HepG2 (cell line): ENCODE results near the gene NKD1. TPM values are rescaled to one million over a fixed set of nuclear protein-coding genes. Genes with fewer than 3 reads are reported as not detected.

Experiments used
- ASH2L ChIP-seq: fragments of 300-600, 200-600 bp; sonication (generic); IDR thresholded peaks from 2 replicates; pipeline ENCODE4 v1.7.0; 2017; ENCODE audit warnings: low read depth, mild to moderate bottlenecking, moderate library complexity, mixed read lengths, low read length; ENCODE audit not compliant: insufficient read length
- CAMTA2 ChIP-seq: sonication (generic); formaldehyde crosslinking; IDR thresholded peaks from 2 replicates; pipeline ENCODE4 v1.4.0; 2020; ENCODE audit warnings: mild to moderate bottlenecking, missing genetic modification reagents, borderline replicate concordance
- CCAR2 ChIP-seq: fragments of 200-400 bp; formaldehyde crosslinking; optimal IDR thresholded peaks from 2 replicates; pipeline ENCODE3; 2018; ENCODE audit warnings: low read depth, mild to moderate bottlenecking, low read length, moderate library complexity
- CEBPB ChIP-seq: IDR thresholded peaks from 2 replicates; pipeline ENCODE4 v1.6.1; 2011; ENCODE audit warnings: low read depth, low read length, improper control_type of control experiment, borderline replicate concordance
- CENPT ChIP-seq: sonication (generic); formaldehyde crosslinking; IDR thresholded peaks from 2 replicates; pipeline ENCODE4 v1.8.0; 2022; ENCODE audit warnings: low read depth, mild to moderate bottlenecking, moderate library complexity, missing genetic modification reagents
- CTCF ChIP-seq: sonication (generic); formaldehyde crosslinking; IDR thresholded peaks from 2 replicates; pipeline ENCODE4 v1.5.0; 2020; ENCODE audit warnings: mild to moderate bottlenecking, missing genetic modification reagents, moderate library complexity
- KAT2B ChIP-seq: fragments of 150-350 bp; IDR thresholded peaks from 2 replicates; pipeline ENCODE4 v1.6.1; 2014; ENCODE audit warnings: low read depth, low read length, borderline replicate concordance
- MIER3 ChIP-seq: IDR thresholded peaks from 2 replicates; pipeline ENCODE4 v1.6.1; 2016; ENCODE audit warnings: missing compliant biosample characterization, borderline replicate concordance
- NR2C2 ChIP-seq: sonication (generic); formaldehyde crosslinking; IDR thresholded peaks from 2 replicates; pipeline ENCODE4 v1.4.0; 2020; ENCODE audit warnings: missing genetic modification reagents, mild to moderate bottlenecking, moderate library complexity, borderline replicate concordance
- PAWR ChIP-seq: sonication (generic); formaldehyde crosslinking; IDR thresholded peaks from 2 replicates; pipeline ENCODE4 v1.4.0; 2020; ENCODE audit warnings: missing genetic modification reagents, mild to moderate bottlenecking, borderline replicate concordance
- RARG ChIP-seq: sonication (generic); formaldehyde crosslinking; IDR thresholded peaks from 2 replicates; pipeline ENCODE4 v1.4.0; 2020; ENCODE audit warnings: low read depth, mild to moderate bottlenecking, missing genetic modification reagents
- ZFP41 ChIP-seq: sonication (generic); formaldehyde crosslinking; IDR thresholded peaks from 2 replicates; pipeline ENCODE4 v1.4.0; 2020; ENCODE audit warnings: mild to moderate bottlenecking, missing genetic modification reagents, borderline replicate concordance
- ZNF567 ChIP-seq: sonication (generic); formaldehyde crosslinking; IDR thresholded peaks from 2 replicates; pipeline ENCODE4 v1.8.1; 2023; ENCODE audit warnings: mild to moderate bottlenecking, missing genetic modification reagents, borderline replicate concordance
- ZNF619 ChIP-seq: sonication (generic); formaldehyde crosslinking; IDR thresholded peaks from 2 replicates; pipeline ENCODE4 v1.4.0; 2020; ENCODE audit warnings: mild to moderate bottlenecking, missing genetic modification reagents
- ZNF776 ChIP-seq: sonication (generic); formaldehyde crosslinking; IDR thresholded peaks from 2 replicates; pipeline ENCODE4 v1.4.0; 2020; ENCODE audit warnings: mild to moderate bottlenecking, missing genetic modification reagents
- ZNF891 ChIP-seq: sonication (generic); formaldehyde crosslinking; IDR thresholded peaks from 2 replicates; pipeline ENCODE4 v1.5.0; 2020; ENCODE audit warnings: mild to moderate bottlenecking, missing genetic modification reagents
- polyA plus RNA-seq, 8 experiments: library from polyadenylated mRNA; depleted of rRNA in 3 of 8; stranded (reverse) in 7 of 8; unstranded in 1 of 8; fragments of >200 nt; fragmentation: Illumina TruSeq in 4 of 8; extraction: Trizol in 4 of 8; gene quantifications; 2 replicates each; pipeline versions ENCODE4 v1.2.1 to v1.2.3, GENCODE V29; 2011 to 2016; ENCODE audit warnings: low read depth in 4 of 8, missing spikeins in 1 of 8, mixed read lengths in 1 of 8; ENCODE audit not compliant: insufficient read depth in 1 of 8
- total RNA-seq, 5 experiments: library from RNA; depleted of rRNA; stranded (reverse); fragments of >200 nt; fragmentation: Illumina TruSeq; extraction: Trizol; gene quantifications; 2 replicates each; pipeline ENCODE4 v1.2.3, GENCODE V29; 2016; ENCODE audit warnings: low read depth in 1 of 5
- TF ChIP-seq, protein P1 (sequence below): sonication (generic); formaldehyde crosslinking; IDR thresholded peaks from 2 replicates; pipeline ENCODE4 v1.8.0; 2022; ENCODE audit warnings: missing genetic modification reagents, mild to moderate bottlenecking, borderline replicate concordance
- TF ChIP-seq, protein P2 (sequence below): IDR thresholded peaks from 2 replicates; pipeline ENCODE4 v1.6.1; 2016; ENCODE audit warnings: mild to moderate bottlenecking, missing biosample characterization, missing genetic modification reagents
- TF ChIP-seq, protein P3 (sequence below): sonication (generic); formaldehyde crosslinking; IDR thresholded peaks from 2 replicates; pipeline ENCODE4 v1.5.0; 2020; ENCODE audit warnings: missing genetic modification reagents
- TF ChIP-seq, protein P4 (sequence below): sonication (generic); formaldehyde crosslinking; IDR thresholded peaks from 2 replicates; pipeline ENCODE4 v1.4.0; 2020; ENCODE audit warnings: missing genetic modification reagents, borderline replicate concordance

Gene NKD1
- total and polyA plus RNA-seq, 2 of the 13 experiments (the other 11 are each of a cell fraction or from before 2014, with no cell fraction given), result 70.4 to 121 TPM

- TF ChIP-seq PAWR (CRISPR knock-in tag) (no peak), MIER3 (CRISPR knock-in tag) (no peak), CAMTA2 (CRISPR knock-in tag) (0 out of 2 replicates have a peak, but pooled peaks have one; percentile 57), ZNF891 (CRISPR knock-in tag) (0 out of 2 replicates have a peak, but pooled peaks have one; percentile 16), CEBPB (no peak), CCAR2 (no peak), NR2C2 (CRISPR knock-in tag) (no peak), ZNF776 (CRISPR knock-in tag) (no peak), ZNF567 (CRISPR knock-in tag) (no peak), RARG (CRISPR knock-in tag) (no peak), CTCF (CRISPR knock-in tag) (no peak), ZFP41 (CRISPR knock-in tag) (no peak), ASH2L (no peak), KAT2B (no peak), ZNF619 (CRISPR knock-in tag) (no peak), CENPT (no peak)
- TF ChIP-seq, protein P1, sequence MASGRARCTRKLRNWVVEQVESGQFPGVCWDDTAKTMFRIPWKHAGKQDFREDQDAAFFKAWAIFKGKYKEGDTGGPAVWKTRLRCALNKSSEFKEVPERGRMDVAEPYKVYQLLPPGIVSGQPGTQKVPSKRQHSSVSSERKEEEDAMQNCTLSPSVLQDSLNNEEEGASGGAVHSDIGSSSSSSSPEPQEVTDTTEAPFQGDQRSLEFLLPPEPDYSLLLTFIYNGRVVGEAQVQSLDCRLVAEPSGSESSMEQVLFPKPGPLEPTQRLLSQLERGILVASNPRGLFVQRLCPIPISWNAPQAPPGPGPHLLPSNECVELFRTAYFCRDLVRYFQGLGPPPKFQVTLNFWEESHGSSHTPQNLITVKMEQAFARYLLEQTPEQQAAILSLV (CRISPR knock-in tag), result 0 out of 2 replicates have a peak, but pooled peaks have one; percentile 46
- TF ChIP-seq, protein P2, sequence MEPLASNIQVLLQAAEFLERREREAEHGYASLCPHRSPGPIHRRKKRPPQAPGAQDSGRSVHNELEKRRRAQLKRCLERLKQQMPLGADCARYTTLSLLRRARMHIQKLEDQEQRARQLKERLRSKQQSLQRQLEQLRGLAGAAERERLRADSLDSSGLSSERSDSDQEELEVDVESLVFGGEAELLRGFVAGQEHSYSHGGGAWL (CRISPR knock-in tag), result 0 out of 2 replicates have a peak, but pooled peaks have one; percentile 50
- TF ChIP-seq, protein P3, sequence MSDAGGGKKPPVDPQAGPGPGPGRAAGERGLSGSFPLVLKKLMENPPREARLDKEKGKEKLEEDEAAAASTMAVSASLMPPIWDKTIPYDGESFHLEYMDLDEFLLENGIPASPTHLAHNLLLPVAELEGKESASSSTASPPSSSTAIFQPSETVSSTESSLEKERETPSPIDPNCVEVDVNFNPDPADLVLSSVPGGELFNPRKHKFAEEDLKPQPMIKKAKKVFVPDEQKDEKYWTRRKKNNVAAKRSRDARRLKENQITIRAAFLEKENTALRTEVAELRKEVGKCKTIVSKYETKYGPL, result no peak
- TF ChIP-seq, protein P4, sequence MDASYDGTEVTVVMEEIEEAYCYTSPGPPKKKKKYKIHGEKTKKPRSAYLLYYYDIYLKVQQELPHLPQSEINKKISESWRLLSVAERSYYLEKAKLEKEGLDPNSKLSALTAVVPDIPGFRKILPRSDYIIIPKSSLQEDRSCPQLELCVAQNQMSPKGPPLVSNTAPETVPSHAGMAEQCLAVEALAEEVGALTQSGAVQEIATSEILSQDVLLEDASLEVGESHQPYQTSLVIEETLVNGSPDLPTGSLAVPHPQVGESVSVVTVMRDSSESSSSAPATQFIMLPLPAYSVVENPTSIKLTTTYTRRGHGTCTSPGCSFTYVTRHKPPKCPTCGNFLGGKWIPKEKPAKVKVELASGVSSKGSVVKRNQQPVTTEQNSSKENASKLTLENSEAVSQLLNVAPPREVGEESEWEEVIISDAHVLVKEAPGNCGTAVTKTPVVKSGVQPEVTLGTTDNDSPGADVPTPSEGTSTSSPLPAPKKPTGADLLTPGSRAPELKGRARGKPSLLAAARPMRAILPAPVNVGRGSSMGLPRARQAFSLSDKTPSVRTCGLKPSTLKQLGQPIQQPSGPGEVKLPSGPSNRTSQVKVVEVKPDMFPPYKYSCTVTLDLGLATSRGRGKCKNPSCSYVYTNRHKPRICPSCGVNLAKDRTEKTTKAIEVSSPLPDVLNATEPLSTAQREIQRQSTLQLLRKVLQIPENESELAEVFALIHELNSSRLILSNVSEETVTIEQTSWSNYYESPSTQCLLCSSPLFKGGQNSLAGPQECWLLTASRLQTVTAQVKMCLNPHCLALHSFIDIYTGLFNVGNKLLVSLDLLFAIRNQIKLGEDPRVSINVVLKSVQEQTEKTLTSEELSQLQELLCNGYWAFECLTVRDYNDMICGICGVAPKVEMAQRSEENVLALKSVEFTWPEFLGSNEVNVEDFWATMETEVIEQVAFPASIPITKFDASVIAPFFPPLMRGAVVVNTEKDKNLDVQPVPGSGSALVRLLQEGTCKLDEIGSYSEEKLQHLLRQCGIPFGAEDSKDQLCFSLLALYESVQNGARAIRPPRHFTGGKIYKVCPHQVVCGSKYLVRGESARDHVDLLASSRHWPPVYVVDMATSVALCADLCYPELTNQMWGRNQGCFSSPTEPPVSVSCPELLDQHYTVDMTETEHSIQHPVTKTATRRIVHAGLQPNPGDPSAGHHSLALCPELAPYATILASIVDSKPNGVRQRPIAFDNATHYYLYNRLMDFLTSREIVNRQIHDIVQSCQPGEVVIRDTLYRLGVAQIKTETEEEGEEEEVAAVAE, result no peak
These were observed 148.6 kb downstream of the NKD1 start (continued) for GRCh38 chr16:50696575-50697420.
